Lower leg skin (tissue), 4 donors: ENCODE results near the gene ISYNA1. TPM values are rescaled to one million over a fixed set of nuclear protein-coding genes. Genes with fewer than 3 reads are reported as not detected.
"Not testable (repeated sequence)": the region's sequence is repeated elsewhere in the genome, so short reads cannot be mapped to it uniquely, and the experiment has no call there.

Experiments used
- DNase-seq, 2 donors: peaks; one replicate each; pipeline ENCODE4 v3.0.0-alpha.2; 2019; ENCODE audit warnings: low spot score in 2 of 2
- H3K4me3 ChIP-seq: fragments of 200-600 bp; sonication (generic); 2 replicates; pipeline ENCODE4 v1.5.1; 2017; ENCODE audit warnings: mild to moderate bottlenecking, low read depth; ENCODE audit not compliant: poor library complexity, severe bottlenecking
- POLR2A ChIP-seq, 2 donors: fragments of 450-650 bp; IDR thresholded peaks; one replicate each; pipeline ENCODE4 v1.6.1; 2016 to 2017; ENCODE audit warnings: antibody characterized with exemption in 2 of 2, mild to moderate bottlenecking in 1 of 2, moderate library complexity in 1 of 2
- whole genome bisulfite sequencing, 2 donors: methylation state at CpG; one replicate each; pipeline ENCODE4 v1.1.5; 2018; 5-methylcytosine and 5-hydroxymethylcytosine counted together
- intact Hi-C: fragments of 100-400 bp; cut with DNase I; formaldehyde crosslinking; loops from one replicate; pipeline ENCODE4 v1.15.0; 2023; ENCODE audit warnings: low total_unique reads
- total RNA-seq, 4 donors: library from RNA; depleted of rRNA; stranded (reverse); fragments of >200 nt; gene quantifications; one replicate each; pipeline ENCODE4 v1.1.0, GENCODE V29; 2016
- TF ChIP-seq, protein P1 (sequence below), 3 donors: fragments of 450-650 bp; IDR thresholded peaks; one replicate each; pipeline ENCODE4 v1.5.1; 2016; ENCODE audit warnings: antibody characterized with exemption in 3 of 3, mild to moderate bottlenecking in 3 of 3, moderate library complexity in 2 of 3

ISYNA1 gene
- total RNA-seq, 4 donors from 2014 or later: 16.9 to 29.9 (median 22.3) TPM

DNA sequence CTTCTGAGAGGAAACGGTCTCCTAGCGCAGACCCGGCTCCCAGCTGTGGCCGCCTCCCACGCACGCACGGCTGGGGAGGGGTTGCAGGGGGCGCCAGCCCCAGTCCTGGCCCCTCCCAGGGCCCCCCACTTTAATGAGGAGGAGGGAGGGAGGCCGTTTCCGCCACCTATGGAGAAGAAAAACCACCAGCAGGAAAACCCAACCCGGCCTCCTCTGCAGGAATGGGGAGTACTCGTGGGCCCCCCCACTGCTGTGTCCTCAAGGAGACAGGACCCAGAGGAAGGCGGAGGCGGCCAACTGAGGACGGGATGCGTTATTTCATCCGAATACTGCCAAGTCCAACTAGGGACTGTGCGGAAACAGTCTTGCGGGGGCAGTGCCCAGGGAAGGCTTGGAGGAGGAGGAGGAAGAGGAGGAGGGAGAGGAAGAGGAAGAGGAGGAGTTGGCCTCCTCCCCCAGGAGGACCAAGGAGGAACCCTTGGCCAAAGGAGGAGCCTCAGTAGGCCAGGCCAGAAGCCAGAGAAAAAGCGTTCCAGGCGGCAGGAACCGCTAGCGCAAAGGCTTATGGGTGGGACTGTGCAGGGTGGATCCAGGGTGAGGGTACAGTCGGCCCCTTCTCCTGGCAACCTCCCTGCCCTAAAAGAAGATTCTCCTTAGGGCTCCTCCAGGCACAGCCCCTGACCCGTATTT is 22.6 kb downstream of the ISYNA1 start:
- peak; percentile 53 to 95 for DNase-seq
- 10 to 14% methylated on average over 18 to 25 of the region's 25 CpGs for WGBS, 2 donors
- H3K4me3 ChIP-seq: no peak overlapping the region
- TF ChIP-seq, protein P1, sequence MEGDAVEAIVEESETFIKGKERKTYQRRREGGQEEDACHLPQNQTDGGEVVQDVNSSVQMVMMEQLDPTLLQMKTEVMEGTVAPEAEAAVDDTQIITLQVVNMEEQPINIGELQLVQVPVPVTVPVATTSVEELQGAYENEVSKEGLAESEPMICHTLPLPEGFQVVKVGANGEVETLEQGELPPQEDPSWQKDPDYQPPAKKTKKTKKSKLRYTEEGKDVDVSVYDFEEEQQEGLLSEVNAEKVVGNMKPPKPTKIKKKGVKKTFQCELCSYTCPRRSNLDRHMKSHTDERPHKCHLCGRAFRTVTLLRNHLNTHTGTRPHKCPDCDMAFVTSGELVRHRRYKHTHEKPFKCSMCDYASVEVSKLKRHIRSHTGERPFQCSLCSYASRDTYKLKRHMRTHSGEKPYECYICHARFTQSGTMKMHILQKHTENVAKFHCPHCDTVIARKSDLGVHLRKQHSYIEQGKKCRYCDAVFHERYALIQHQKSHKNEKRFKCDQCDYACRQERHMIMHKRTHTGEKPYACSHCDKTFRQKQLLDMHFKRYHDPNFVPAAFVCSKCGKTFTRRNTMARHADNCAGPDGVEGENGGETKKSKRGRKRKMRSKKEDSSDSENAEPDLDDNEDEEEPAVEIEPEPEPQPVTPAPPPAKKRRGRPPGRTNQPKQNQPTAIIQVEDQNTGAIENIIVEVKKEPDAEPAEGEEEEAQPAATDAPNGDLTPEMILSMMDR (IDR thresholded peaks at IDR 0.05): no peak
- intact Hi-C loops: loop anchor here (2.0 kb wide), 1 partner anchor 37 kb away; no protein-coding TSS in a partner anchor

- WGBS, 2 donors: 26 to 33% methylated on average over 11 of the region's 11 CpGs
- no peak overlapping the region for H3K4me3 ChIP-seq
- TF ChIP-seq, protein P1 (IDR thresholded peaks at IDR 0.05): no peak
- TF ChIP-seq POLR2A (IDR thresholded peaks at IDR 0.05): no peak
- intact Hi-C loops: loop anchor here (2.0 to 5.0 kb wide), 2 partner anchors 36 to 62 kb away; no protein-coding TSS in a partner anchor
- DNase-seq: peak in 1 of 2 donors; percentile 26
Measured at GRCh38 chr19:18414504-18415177, 23.3 kb downstream of the ISYNA1 start.

- TF ChIP-seq, protein P1 (IDR thresholded peaks at IDR 0.05): no peak
- no peak for TF ChIP-seq POLR2A (IDR thresholded peaks at IDR 0.05)
- H3K4me3 ChIP-seq: no peak overlapping the region
- peak in 1 of 2 donors; percentile 15 for DNase-seq
- intact Hi-C loops: loop anchor here (5.0 kb wide), 1 partner anchor 60 kb away; no protein-coding TSS in a partner anchor
- WGBS, 2 donors: 77 to 83% methylated on average over 16 of the region's 16 CpGs
Measured at GRCh38 chr19:18412610-18413239, 25.2 kb downstream of the ISYNA1 start.

GRCh38 chr19:18408053-18408476 is 29.9 kb downstream of the ISYNA1 start:
- no peak overlapping the region for H3K4me3 ChIP-seq
- TF ChIP-seq, protein P1 (IDR thresholded peaks at IDR 0.05): no peak
- TF ChIP-seq POLR2A (IDR thresholded peaks at IDR 0.05): no peak
- DNase-seq: peak in 1 of 2 donors; percentile 19
- intact Hi-C loops: no loop called here
- 45 to 58% methylated on average over 10 of the region's 10 CpGs for WGBS, 2 donors

GRCh38 chr19:18406749-18407148 is 31.2 kb downstream of the ISYNA1 start:
- H3K4me3 ChIP-seq: no peak overlapping the region
- 92 to 93% methylated on average over 9 of the region's 9 CpGs for WGBS, 2 donors
- TF ChIP-seq POLR2A (IDR thresholded peaks at IDR 0.05): no peak
- TF ChIP-seq, protein P1 (IDR thresholded peaks at IDR 0.05): no peak
- DNase-seq: no peak
- intact Hi-C loops: no loop called here

DNA sequence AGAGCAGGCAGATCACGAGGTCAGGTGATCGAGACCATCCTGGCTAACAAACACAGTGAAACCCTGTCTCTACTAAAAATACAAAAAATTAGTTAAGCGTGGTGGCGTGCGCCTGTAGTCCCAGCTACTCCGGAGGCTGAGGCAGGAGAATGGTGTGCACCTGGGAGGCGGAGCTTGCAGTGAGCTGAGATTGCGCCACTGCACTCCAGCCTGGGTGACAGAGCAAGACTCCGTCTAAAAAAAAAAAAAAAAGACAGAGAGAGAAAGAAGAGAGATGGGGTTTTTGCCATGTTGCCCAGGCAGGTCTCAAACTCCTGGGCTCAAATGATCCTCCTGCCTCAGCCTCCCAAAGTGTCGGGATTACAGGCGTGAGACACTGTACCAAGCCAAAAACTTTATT is 32.2 kb downstream of the ISYNA1 start:
- DNase-seq, intact Hi-C loops, H3K4me3 ChIP-seq: not testable (repeated sequence)
- 84 to 90% methylated on average over 11 of the region's 11 CpGs for WGBS, 2 donors

- H3K4me3 ChIP-seq, DNase-seq, intact Hi-C loops: not testable (repeated sequence)
- 72 to 78% methylated on average over 18 of the region's 18 CpGs for WGBS, 2 donors
Measured at GRCh38 chr19:18402455-18403248, 35.3 kb downstream of the ISYNA1 start.
